ENCODE data around the gene KHDC3L.

Gene KHDC3L

DNA sequence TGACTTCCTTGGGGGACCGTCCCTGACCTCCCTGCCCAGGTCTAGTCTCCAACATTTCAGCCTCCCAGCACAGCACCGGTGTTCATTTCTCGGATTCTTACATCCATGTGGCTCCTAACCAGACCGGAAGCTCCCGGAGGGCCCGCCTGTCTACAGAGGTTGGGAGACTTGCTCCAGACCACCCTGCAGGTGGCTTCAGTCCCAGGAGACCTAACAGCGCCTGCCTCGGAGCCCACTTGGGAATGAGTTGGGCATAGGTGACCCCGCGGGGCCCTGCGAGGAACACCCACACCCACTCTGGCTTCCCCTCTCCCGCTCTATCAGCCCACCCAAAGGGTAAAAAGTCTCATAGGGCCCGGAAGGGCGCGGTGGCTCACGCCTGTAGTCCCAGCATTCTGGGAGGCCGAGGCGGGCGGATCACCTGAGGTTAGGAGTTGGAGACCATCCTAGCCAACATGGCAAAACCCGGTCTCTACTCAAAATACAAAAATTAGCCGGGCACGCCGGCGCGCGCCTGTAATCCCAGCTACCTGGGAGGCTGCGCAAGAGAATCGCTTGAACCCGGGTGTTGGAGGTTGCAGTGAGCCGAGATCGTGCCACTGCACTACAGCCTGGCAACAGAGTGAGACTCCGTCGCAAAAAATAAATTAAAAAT lies 13.8 kb upstream of the KHDC3L start:
- TF ChIP-seq, protein P1, sequence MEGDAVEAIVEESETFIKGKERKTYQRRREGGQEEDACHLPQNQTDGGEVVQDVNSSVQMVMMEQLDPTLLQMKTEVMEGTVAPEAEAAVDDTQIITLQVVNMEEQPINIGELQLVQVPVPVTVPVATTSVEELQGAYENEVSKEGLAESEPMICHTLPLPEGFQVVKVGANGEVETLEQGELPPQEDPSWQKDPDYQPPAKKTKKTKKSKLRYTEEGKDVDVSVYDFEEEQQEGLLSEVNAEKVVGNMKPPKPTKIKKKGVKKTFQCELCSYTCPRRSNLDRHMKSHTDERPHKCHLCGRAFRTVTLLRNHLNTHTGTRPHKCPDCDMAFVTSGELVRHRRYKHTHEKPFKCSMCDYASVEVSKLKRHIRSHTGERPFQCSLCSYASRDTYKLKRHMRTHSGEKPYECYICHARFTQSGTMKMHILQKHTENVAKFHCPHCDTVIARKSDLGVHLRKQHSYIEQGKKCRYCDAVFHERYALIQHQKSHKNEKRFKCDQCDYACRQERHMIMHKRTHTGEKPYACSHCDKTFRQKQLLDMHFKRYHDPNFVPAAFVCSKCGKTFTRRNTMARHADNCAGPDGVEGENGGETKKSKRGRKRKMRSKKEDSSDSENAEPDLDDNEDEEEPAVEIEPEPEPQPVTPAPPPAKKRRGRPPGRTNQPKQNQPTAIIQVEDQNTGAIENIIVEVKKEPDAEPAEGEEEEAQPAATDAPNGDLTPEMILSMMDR (IDR thresholded peaks at IDR 0.05), result no peak
- Mint-ChIP-seq H3K4me1 (no peaks in the 10 kb centered on the region), H3K27me3 (ENCODE audit: low read depth, poor library complexity) (peaks cover 55% of the 10 kb centered on the region), H3K27ac (no peak overlapping the region), H3K36me3 (ENCODE audit: low read depth) (no peaks in the 10 kb centered on the region), H3K4me3 (no peak overlapping the region), H3K9me3 (no peaks in the 10 kb centered on the region)
- no peak for DNase-seq

DNA sequence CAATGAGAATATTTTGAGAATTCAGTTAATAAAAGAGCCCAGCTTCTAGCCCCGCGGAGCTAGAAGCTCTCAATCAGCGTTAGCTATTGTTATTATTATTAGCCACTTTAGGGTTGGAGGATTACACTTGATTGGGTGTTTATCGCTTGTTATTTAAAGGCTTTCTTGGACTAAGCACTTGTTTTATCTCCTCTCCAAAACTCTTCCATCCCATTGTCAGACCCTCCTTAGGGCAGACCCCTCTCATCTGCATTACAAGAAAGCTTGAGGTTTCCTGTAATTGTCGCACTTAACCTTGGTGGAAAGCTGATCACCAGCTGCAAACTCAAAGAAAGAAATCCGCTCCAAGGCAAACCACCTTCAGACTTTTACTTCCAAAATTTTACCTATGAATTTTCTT lies 13.1 kb upstream of the KHDC3L start:
- DNase-seq, result no peak
- H3K27ac Mint-ChIP-seq, result no peak overlapping the region
- H3K27me3 Mint-ChIP-seq (ENCODE audit: low read depth, poor library complexity), result peaks cover 51% of the 10 kb centered on the region
- no peak overlapping the region for H3K4me3 Mint-ChIP-seq
- no peaks in the 10 kb centered on the region for H3K36me3 Mint-ChIP-seq (ENCODE audit: low read depth)
- H3K4me1 Mint-ChIP-seq, result no peaks in the 10 kb centered on the region
- no peaks in the 10 kb centered on the region for H3K9me3 Mint-ChIP-seq
- TF ChIP-seq, protein P1 (IDR thresholded peaks at IDR 0.05), result no peak

DNA sequence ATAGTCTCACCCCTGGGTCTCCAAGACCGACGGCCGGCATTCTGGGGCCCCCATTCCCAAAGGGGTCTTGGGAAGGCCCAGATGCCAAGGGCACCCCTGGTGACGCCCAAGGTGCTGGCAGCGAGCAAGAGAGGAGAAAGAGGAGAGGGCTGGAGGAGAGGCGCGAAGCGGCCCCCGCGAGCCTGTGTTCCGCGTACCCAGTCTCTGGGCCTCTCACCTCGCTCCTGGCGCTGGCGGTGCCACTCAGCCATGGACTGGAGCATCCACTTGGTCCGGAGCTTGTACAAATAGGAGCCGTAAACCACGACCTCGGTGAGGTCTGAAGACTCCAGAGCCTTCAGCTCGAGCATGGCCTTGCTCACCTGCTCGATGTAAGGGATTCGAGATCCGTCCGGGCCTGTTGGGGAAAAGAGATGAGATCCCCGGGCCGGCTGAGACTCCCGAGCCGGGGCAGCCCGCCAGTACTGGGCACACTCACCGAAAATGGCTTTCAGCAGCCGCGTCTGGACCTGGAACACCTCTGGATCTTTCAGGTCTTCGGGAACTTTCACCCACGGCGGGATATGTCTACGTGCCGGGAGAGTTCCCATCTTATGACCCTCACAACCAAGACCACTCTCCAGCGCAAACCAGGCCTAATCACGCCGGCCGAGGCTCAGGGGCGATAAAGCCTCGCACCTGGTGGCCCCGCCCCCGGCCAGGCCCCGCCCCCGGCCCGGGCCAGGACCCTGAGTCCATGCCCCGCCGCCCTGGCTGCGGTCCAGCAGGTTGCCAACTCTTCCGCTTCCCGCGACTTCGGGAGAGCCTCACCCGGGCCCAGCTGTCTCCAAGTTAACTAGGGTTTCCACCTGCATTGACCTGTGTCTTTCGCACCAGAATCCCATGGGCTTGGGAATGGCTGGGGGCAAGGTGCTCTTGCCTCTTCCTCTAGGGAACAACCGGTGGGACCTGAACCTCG lies 8.5 kb upstream of the KHDC3L start, which contains the start of gene DPPA5:
Gene DPPA5, minus strand, starts transcription at position 641 of the 958 bp plus-strand sequence. Its CDS starts 51 bp downstream, at position 590.
- peaks cover 25% of the 10 kb centered on the region for H3K27me3 Mint-ChIP-seq (ENCODE audit: low read depth, poor library complexity)

DNA sequence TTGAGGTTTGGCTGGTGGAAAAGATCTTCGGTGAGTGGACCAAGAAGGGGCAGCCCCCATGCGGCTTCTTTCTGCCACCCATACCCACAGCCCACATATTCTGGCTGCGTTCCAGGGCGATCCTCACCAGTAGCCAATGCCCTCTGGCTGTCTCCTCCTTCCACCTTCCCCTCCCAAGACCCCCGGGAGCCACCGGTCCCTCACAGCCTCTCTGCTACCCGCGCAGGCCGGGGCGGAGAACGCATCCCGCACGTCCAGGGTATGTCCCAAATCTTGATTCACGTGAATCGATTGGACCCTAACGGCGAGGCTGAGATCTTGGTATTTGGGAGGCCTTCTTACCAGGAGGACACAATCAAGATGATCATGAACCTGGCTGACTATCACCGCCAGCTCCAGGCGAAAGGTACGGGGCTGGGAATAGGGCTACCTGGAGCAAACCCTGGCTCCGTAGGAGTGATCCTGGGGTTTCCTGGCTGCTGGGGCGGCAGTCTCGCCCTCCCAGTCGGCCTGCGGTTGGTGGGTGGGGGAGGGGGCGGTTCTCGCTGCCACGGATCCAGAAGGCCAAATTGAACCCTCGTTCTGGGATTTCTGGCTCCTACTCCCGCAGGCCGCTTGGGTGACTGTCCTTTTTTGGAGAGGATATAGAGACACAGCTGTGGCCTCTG lies 545 bp downstream of the KHDC3L start:
- H3K4me3 Mint-ChIP-seq, result no peak overlapping the region
- peaks cover 4% of the 10 kb centered on the region for H3K9me3 Mint-ChIP-seq
- H3K27me3 Mint-ChIP-seq (ENCODE audit: low read depth, poor library complexity), result no peaks in the 10 kb centered on the region
- no peaks in the 10 kb centered on the region for H3K4me1 Mint-ChIP-seq
- no peak overlapping the region for H3K27ac Mint-ChIP-seq
- no peak for DNase-seq
- no peaks in the 10 kb centered on the region for H3K36me3 Mint-ChIP-seq (ENCODE audit: low read depth)
- TF ChIP-seq, protein P1 (IDR thresholded peaks at IDR 0.05), result no peak

More for the DNA sequence above, 8.5 kb upstream of the KHDC3L start, which contains the start of gene DPPA5:
- H3K36me3 Mint-ChIP-seq (ENCODE audit: low read depth), result no peaks in the 10 kb centered on the region
- TF ChIP-seq, protein P1 (IDR thresholded peaks at IDR 0.05), result no peak
- DNase-seq, result no peak
- peaks cover 4% of the 10 kb centered on the region for H3K9me3 Mint-ChIP-seq
- H3K4me1 Mint-ChIP-seq, result no peaks in the 10 kb centered on the region
- H3K4me3 Mint-ChIP-seq, result no peak within 1 kb of the TSS
- no peak within 1 kb of the TSS for H3K27ac Mint-ChIP-seq

DNA sequence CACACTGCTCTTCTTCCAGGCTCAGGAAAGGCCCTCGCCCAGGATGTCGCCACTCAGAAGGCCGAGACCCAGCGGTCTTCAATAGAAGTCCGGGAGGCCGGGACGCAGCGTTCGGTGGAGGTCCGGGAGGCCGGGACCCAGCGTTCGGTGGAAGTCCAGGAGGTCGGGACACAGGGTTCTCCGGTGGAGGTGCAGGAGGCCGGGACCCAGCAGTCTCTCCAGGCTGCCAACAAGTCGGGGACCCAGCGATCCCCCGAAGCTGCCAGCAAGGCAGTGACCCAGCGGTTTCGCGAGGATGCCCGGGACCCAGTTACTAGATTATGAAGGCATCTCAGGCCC lies 1.0 kb downstream of the KHDC3L start:
- TF ChIP-seq, protein P1 (IDR thresholded peaks at IDR 0.05), result no peak

More for the DNA sequence above, 1.0 kb downstream of the KHDC3L start:
- H3K27me3 Mint-ChIP-seq (ENCODE audit: low read depth, poor library complexity), result no peaks in the 10 kb centered on the region
- no peak for DNase-seq
- H3K27ac Mint-ChIP-seq, result no peak overlapping the region
- H3K4me1 Mint-ChIP-seq, result no peaks in the 10 kb centered on the region
- H3K4me3 Mint-ChIP-seq, result no peak overlapping the region
- no peaks in the 10 kb centered on the region for H3K36me3 Mint-ChIP-seq (ENCODE audit: low read depth)
- peaks cover 4% of the 10 kb centered on the region for H3K9me3 Mint-ChIP-seq

All from nephron progenitor cell (in vitro differentiated cells).